ENCODE results near the gene HIP1. TPM values are rescaled to one million over a fixed set of nuclear protein-coding genes. Genes with fewer than 3 reads are reported as not detected.
"Not testable (repeated sequence)": the region's sequence is repeated elsewhere in the genome, so short reads cannot be mapped to it uniquely, and the experiment has no call there.

Gene HIP1
- total RNA-seq, 1 experiment from 2014 or later: 10.7 TPM

GRCh38 chr7:75762350-75762917 lies 23.7 kb upstream of the HIP1 start:
- no TSS peak for BruUV-seq (replicated peaks)
- H3K36me3 Mint-ChIP-seq (ENCODE audit: insufficient read depth, unreplicated experiment): no peaks in the 10 kb centered on the region
- peak; percentile 2 for DNase-seq
- CTCF ChIA-PET: interaction anchor here (0.5 to 1.5 kb wide), 6 partner anchors 23 to 258 kb away, joined by 3 to 4 read pairs (median 3); no protein-coding TSS in a partner anchor
- H3K27ac Mint-ChIP-seq (ENCODE audit: unreplicated experiment): no peak overlapping the region
- peak; percentile 26 for TF ChIP-seq CTCF (IDR thresholded peaks at IDR 0.05; ENCODE audit: unreplicated experiment)
- intact Hi-C loops (cut with micrococcal nuclease; ENCODE audit: unreplicated experiment): no loop called here
- H3K4me3 Mint-ChIP-seq (ENCODE audit: low read depth, unreplicated experiment): no peak overlapping the region
- H3K27me3 Mint-ChIP-seq (ENCODE audit: unreplicated experiment): no peaks in the 10 kb centered on the region
- H3K9me3 Mint-ChIP-seq (ENCODE audit: low read depth, unreplicated experiment): no peaks in the 10 kb centered on the region
- peaks cover 7% of the 10 kb centered on the region for H3K4me1 Mint-ChIP-seq (ENCODE audit: low read depth, unreplicated experiment)

- H3K4me3 Mint-ChIP-seq (ENCODE audit: low read depth, unreplicated experiment); H3K36me3 Mint-ChIP-seq (ENCODE audit: insufficient read depth, unreplicated experiment); H3K4me1 Mint-ChIP-seq (ENCODE audit: low read depth, unreplicated experiment); H3K9me3 Mint-ChIP-seq (ENCODE audit: low read depth, unreplicated experiment); H3K27me3 Mint-ChIP-seq (ENCODE audit: unreplicated experiment); intact Hi-C loops (cut with micrococcal nuclease; ENCODE audit: unreplicated experiment); DNase-seq; H3K27ac Mint-ChIP-seq (ENCODE audit: unreplicated experiment); BruUV-seq (replicated peaks): not testable (repeated sequence)
- CTCF ChIA-PET: interaction anchor here (1.1 to 1.5 kb wide), 2 partner anchors 197 to 258 kb away, joined by 3 read pairs; no protein-coding TSS in a partner anchor
Measured at GRCh38 chr7:75761801-75762200, 23.1 kb upstream of the HIP1 start.

- no peak for DNase-seq
- intact Hi-C loops (cut with micrococcal nuclease; ENCODE audit: unreplicated experiment): no loop called here
- no TSS peak for BruUV-seq (replicated peaks)
- H3K36me3 Mint-ChIP-seq (ENCODE audit: insufficient read depth, unreplicated experiment): no peaks in the 10 kb centered on the region
- H3K9me3 Mint-ChIP-seq (ENCODE audit: low read depth, unreplicated experiment): no peaks in the 10 kb centered on the region
- no peak overlapping the region for H3K27ac Mint-ChIP-seq (ENCODE audit: unreplicated experiment)
- no peak overlapping the region for H3K4me3 Mint-ChIP-seq (ENCODE audit: low read depth, unreplicated experiment)
- peaks cover 7% of the 10 kb centered on the region for H3K4me1 Mint-ChIP-seq (ENCODE audit: low read depth, unreplicated experiment)
- CTCF ChIA-PET: no interaction called here
- no peaks in the 10 kb centered on the region for H3K27me3 Mint-ChIP-seq (ENCODE audit: unreplicated experiment)
- no peak for TF ChIP-seq CTCF (IDR thresholded peaks at IDR 0.05; ENCODE audit: unreplicated experiment)
Measured at GRCh38 chr7:75758491-75758890, 19.8 kb upstream of the HIP1 start.

- intact Hi-C loops (cut with micrococcal nuclease; ENCODE audit: unreplicated experiment): no loop called here
- no peak for DNase-seq
- H3K4me1 Mint-ChIP-seq (ENCODE audit: low read depth, unreplicated experiment): peaks cover 7% of the 10 kb centered on the region
- H3K4me3 Mint-ChIP-seq (ENCODE audit: low read depth, unreplicated experiment): no peak overlapping the region
- TF ChIP-seq CTCF (IDR thresholded peaks at IDR 0.05; ENCODE audit: unreplicated experiment): no peak
- CTCF ChIA-PET: no interaction called here
- H3K27me3 Mint-ChIP-seq (ENCODE audit: unreplicated experiment): no peaks in the 10 kb centered on the region
- BruUV-seq (replicated peaks): no TSS peak
- no peaks in the 10 kb centered on the region for H3K36me3 Mint-ChIP-seq (ENCODE audit: insufficient read depth, unreplicated experiment)
- H3K27ac Mint-ChIP-seq (ENCODE audit: unreplicated experiment): no peak overlapping the region
- H3K9me3 Mint-ChIP-seq (ENCODE audit: low read depth, unreplicated experiment): no peaks in the 10 kb centered on the region
Measured at GRCh38 chr7:75757860-75758259, 19.1 kb upstream of the HIP1 start.

GRCh38 chr7:75756991-75757676 lies 18.4 kb upstream of the HIP1 start:
- peaks cover 2% of the 10 kb centered on the region for H3K4me1 Mint-ChIP-seq (ENCODE audit: low read depth, unreplicated experiment)
- peak; percentile 36 for DNase-seq
- H3K36me3 Mint-ChIP-seq (ENCODE audit: insufficient read depth, unreplicated experiment): no peaks in the 10 kb centered on the region
- H3K27ac Mint-ChIP-seq (ENCODE audit: unreplicated experiment): no peak overlapping the region
- H3K27me3 Mint-ChIP-seq (ENCODE audit: unreplicated experiment): no peaks in the 10 kb centered on the region
- BruUV-seq (replicated peaks): no TSS peak
- no peak overlapping the region for H3K4me3 Mint-ChIP-seq (ENCODE audit: low read depth, unreplicated experiment)
- intact Hi-C loops (cut with micrococcal nuclease; ENCODE audit: unreplicated experiment): no loop called here
- CTCF ChIA-PET: interaction anchor here (1.0 kb wide), 1 partner anchor 17 kb away, joined by 7 read pairs; no protein-coding TSS in a partner anchor
- H3K9me3 Mint-ChIP-seq (ENCODE audit: low read depth, unreplicated experiment): no peaks in the 10 kb centered on the region
- peak; percentile 28 for TF ChIP-seq CTCF (IDR thresholded peaks at IDR 0.05; ENCODE audit: unreplicated experiment)
